SK-N-MC (cell line): Measurements from ENCODE around the gene PKIB.

ENCODE experiments used
- EZH2 ChIP-seq: fragments of 200-600 bp; sonication (generic); IDR thresholded peaks from one replicate; pipeline ENCODE4 v1.6.1; 2017; ENCODE audit warnings: antibody characterized with exemption
- FOXP2 ChIP-seq: optimal IDR thresholded peaks from 2 replicates; pipeline ENCODE3; 2011; ENCODE audit warnings: mild to moderate bottlenecking, moderate library complexity; ENCODE audit not compliant: insufficient read depth; ENCODE audit errors: extremely low read length, control extremely low read depth
- POLR2AphosphoS5 ChIP-seq: IDR thresholded peaks from 2 replicates; pipeline ENCODE4 v1.6.1; 2012; ENCODE audit warnings: mild to moderate bottlenecking, low read depth, low read length, borderline replicate concordance

GRCh38 chr6:122648726-122649125 is 38.5 kb downstream of the PKIB start:
- no peak for TF ChIP-seq EZH2
- no peak for TF ChIP-seq FOXP2
- no peak for TF ChIP-seq POLR2AphosphoS5
